Stimulated activated CD8-positive, alpha-beta memory T cell treated with anti-CD3 and anti-CD28 coated beads, Interleukin-4, amount 100 ng/mL, for 48 hours (primary cell): ENCODE results near the gene PGM1.
A peak's percentile ranks its signal among the peaks of the same experiment; 100 is the strongest.

Experiments used
- DNase-seq: peaks from one replicate; pipeline ENCODE4 v3.0.0-alpha.2; 2020

PGM1 gene

GRCh38 chr1:63669151-63669961, 76.1 kb downstream of the PGM1 start:
- DNase-seq: no peak

DNA sequence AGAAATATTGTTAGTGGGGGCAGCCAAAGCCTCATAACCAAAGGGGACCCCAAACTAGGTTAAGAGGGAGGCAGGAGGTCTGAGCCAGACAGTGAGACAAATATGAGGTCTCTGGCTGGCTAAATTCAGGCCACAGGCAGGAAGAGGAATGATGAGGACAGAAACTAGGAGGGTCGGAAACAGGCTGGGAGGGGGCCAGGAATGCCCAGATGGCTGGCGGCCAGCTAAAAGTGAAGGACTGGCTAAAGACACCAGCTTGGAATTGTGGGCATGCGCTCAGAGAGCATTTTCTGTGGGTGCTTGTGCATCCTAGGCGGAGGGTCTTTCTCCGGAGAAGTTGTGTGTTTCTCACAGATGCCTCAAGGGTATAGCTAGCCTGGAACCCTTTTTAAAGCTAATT, 77.0 kb downstream of the PGM1 start:
- DNase-seq: no peak

DNA sequence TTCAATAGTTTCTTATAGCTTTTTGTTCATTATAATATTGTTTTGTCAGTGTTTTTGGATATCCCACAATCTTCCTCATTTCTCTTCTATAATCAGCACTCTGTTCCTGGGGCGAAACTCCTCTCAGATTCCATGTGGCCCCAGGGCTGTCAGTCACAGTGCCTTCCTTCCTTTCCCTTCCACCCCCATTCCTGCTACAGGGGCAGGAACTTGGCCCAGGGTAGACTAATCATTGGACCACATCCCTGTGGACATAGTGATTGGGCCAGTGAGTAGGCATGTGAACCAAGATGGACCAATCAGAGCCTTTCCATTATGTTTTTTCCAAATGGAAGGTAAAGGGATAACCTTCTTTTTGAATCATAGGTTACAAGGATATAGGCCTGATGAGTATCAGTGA, 78.3 kb downstream of the PGM1 start:
- no peak for DNase-seq

DNA sequence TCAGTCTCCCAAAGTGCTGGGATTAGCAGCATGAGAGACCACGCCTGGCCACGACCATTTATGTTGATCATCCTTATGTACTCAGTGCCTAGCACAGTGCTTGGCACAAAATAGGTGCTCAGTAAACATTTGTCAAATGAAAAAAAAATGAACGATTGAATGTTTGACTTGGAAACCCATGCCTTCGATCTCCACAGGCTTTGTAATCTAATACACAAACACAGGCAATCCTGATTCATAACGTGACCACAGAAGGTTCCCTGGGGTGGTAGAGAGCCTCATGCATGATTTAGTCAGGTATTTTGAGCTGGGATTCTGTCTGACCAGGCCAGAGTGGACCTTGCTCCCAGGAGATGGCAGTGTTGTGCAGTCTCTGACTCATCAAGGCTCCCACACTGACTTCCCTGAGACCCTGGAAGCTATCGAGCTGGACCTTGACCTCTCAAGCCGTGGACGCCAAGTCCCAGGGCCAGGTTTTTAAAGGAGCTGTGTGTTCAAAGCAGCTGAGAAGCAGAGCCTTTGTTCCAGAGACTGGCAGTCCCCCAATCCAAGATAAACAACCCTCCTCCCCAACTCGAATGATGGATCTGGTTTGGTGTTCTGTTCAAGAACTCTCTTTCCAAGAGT, 81.1 kb downstream of the PGM1 start:
- peak; percentile 28 for DNase-seq

DNA sequence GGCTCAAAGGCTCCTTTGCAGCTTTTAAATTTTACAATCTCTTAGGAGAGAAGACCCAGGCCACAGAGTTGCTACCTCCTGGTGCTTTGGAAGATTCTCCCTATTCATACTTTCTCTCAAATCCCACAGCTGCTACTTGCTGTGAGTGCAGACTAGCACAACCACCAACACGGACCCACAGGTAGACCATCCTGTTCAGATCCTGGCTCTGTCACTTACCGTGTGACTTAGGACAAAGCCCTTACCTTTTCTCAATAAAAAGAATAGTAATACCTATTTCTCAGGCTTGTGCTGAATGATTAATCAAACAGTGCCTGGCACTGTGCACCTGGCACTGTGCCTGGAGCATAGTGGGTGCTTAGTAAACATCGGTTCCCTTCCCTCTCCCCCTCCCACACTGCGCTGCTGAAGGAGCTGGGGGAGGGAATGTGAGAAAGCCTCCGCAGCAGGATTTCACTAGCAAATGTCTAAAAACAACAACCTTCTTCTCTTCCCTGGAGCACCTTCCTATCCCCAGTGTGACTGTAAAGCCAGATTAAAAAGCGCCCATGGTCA, 81.7 kb downstream of the PGM1 start:
- DNase-seq: no peak

DNA sequence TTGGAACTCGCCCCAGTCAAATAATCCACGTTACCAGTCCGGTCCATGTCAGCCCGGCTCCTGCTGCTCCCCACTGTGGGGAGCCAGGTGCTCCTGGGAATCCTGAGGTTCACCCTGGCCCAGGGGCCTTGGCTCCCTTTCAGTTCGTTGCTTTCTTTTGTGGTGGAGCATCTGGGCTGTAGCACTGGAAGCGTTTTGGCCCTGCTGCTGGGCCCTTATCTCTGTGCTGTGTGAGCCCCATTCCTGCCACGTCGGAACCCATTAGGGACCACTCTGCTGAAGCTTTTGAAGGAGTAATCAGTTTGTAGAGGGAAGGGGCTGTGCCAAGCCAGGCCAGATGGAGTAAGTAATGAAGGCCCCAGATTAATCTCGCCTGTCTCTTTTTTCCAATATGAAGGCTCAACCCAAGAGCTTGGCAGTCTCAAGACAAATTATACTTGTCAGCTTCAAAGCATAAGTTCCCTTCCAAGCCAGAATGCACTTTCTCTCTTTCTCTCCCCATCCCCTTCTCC, 82.3 kb downstream of the PGM1 start:
- no peak for DNase-seq

DNA sequence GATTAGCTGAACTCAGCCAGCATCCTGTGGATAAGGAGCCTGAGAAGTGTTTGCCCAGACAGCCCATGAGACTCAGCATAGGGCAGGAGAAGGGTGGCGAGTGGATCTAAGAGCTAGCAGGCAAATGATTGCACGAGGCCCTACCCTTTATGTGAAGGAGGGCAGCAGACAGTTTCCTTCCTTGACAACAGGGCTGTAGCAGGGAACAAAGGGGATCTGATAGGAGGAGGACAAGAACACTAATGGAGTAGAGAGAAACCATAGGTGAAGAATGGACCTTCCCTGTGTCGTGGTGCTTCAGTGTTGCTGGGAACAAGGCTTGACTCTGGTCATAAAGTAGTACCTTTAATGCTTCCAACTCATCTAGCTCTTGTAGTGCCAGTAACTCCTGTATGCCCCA, 84.3 kb downstream of the PGM1 start:
- no peak for DNase-seq

DNA sequence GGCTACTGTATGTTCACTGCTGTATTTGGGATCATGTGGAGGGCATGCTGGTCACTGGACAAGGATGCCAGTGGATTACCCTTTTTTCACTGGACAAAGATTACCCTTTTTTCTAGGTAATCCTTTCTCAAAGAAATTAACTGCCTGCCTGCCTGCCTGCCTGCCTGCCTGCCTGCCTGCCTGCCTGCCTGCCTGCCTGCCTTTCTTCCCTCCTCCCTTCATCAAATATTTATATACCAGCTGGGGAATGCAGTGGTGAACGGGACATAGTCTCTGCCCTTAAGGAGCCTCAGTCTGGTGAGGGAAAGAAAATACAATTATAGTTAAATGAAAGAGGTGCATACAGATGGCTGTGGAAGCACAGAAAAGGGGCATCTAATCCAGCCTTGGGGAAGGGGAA, 85.0 kb downstream of the PGM1 start:
- DNase-seq: no peak

DNA sequence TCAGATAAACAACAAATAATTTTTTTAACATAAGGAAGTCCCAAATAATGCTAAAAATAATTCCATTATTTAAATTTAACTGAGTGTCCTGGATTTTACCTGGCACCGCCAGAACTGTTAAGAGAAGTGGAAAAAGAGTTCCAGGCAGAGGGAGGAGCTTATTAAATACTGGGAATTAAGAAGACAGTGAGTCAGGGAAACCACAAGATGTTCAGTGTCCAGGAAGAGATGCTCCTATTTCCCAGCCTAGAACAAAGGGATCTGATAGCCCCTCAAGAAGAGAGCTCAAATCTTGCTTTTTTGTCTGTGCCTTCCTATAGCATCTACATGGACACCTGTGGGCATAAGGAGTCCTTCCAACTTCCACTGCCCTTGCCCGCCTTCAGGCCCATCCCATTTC, 85.9 kb downstream of the PGM1 start:
- DNase-seq: no peak

DNA sequence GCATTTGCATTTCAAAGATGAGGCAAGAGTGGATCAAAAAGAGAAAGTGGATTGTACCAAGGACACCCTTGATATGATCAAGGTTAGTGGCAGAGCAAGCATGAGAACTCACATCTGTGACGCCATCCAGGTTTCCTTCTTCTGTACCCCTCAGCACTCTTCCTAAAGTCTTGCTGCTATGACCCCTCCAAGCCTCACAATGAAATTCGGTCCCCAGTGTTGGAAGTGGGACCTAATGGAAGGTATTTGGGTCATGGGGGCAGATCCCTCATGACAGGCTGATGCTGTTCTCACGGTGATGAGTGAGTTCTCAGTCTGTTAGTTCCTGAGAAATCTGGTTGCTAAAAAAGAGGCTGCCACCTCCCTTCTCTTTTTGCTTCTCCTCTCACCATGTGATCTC, 86.4 kb downstream of the PGM1 start:
- DNase-seq: no peak

GRCh38 chr1:63682936-63683335, 89.7 kb downstream of the PGM1 start:
- no peak for DNase-seq

DNA sequence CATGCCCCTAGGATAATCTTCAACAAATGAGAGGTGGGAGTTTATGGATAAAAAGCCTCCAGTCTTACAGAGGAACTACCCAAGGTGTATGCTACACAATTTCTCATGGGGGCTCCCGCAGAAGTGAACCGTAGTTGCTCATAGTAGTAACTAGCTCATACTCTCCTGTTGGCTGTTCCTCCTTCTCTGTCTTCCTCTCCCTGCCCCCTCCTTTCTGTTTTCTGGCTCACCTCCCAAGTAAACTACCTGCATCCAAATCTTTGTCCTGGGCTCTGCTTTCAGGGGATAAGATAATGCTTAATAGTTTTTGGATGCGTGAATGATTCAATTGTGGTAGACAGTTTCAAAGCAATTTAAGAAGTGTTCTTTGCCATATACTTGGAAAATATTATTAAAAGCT, 90.5 kb downstream of the PGM1 start:
- DNase-seq: no peak

DNA sequence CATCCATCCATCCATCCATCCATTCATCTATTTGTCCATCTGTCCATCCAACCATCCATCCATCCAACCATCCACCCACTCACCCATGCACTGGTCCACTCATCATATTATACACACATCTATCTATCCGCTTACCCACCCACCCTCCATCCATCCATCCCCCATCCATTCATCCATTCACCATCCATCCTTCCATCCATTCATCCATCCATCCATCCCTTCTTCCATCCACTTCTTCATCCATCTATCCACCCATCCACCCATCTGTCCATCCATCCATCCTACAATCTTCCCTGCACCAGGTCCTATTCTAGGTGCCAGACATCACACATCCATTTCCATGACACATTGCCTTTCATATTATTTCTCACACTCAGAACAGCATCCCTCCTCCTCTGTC, 93.5 kb downstream of the PGM1 start:
- DNase-seq: no peak

DNA sequence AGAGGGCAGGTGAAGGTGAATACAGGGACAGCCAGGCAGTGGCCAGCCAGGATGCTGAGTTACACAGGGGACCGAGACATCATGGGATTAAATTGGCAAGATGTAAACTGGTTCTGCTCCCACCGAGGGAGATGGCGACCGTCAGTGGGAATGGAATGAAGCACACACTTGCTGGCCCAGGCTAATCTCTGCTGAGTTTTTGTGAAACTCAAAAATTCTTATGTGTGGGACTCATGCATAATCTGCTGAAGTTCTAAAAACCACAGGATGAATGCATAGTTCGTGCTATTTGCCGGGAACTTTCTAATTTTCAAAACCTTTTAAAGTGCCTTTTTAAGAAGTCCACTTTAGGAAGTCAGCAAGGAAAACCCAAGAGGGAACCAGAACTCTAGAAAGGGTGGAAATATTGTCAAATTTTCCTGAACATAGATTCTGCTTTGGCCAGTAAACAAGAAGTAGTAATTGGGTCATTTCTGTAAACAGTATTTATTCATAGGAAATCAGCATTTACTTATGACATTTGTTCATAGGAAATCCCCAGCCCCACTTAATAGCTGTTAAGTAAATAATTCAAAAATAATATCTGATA, 95.2 kb downstream of the PGM1 start:
- DNase-seq: no peak

- DNase-seq: no peak
These were observed 97.9 kb downstream of the PGM1 start for GRCh38 chr1:63690966-63691700.

DNA sequence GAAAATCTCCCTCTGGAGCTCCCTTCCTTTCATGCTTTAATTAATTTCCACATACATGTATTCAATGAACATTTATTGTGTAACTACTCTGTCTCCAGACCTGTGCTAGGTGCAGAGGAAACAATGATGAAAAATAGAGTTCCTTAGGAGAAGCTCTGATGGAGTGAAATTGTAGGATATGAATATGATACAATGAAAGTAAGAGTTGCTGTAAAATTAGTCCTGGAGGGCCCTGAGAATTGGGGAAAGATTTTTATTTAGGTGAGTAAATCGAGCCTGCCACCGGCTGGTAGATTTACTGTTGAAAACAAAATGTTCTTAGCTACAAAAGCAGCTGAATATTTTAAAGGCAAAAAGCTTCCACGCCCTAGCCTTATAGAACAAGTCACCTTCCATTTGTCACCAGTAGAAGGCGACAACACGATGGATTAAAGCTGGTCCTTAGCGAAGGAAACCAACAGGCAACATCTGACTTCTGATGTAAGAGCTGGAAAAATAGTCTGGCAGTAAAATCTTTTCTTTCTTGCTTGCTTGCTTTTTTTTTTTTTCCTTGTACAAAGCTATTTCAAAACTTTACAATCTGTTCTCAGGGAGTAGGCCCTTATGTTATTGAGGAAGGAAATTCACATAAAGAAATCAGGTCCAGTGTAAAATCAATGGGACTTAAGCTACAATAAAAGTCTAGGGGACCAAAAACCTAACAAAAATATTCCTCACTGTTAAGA, 98.7 kb downstream of the PGM1 start:
- peak; percentile 28 for DNase-seq

GRCh38 chr1:63693944-63694571, 100.8 kb downstream of the PGM1 start:
- DNase-seq: no peak

DNA sequence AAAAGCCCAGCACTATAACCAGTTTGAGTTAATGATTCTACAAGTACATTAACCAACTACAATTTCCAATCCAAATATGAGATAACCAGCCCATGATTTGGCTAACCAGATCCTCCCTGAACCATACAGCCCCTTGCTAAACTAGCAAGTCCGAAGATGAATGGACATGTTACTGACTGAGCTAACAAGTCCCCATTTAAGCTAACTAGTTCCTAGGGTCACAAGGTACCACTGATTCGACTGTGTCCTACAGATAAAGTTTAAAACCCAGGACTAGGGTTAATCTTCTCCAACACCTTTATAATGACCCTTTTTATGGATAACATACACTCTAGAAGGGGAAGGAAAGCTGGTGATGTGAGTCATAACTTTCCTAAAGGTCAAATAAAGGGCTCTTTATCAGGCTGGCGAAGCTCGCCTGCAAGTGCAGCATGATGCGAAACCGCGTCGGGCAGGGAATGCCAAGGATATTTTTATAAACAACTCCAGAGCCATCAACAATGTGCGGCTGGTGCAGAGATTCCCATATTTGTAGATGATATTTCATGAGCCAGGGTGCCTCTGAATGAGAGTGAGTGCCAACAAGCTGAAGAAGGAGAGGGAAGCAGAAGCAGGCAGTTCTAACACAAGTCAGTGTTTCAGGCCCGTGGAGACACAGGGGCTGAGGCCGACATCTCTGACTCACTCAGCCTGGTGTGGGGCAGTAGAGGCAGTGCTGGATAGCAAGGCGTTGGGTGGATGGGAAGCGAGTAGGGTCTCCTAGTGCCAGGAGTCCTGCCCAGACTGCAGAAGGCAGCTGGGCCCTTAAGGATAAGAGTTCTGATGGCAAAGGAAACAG, 105.0 kb downstream of the PGM1 start:
- no peak for DNase-seq

DNA sequence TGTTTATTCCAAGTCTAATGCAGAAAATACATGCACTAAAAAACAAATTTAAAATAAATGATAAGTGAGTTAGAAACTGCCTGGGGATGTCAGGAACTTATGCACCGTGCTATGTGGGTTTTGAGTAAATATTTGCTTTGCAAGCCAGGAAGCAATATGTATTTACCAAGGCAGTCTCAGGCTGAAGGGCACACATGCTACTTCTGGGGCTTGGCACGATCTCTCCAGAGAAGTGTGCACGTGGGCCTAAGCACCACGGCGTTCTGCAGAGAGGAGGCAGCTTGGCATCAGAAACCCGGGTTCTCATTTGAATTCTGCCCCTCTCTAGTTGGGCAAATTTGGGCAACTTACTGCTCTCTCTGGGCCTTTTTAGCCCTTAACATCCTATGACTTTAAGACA, 108.0 kb downstream of the PGM1 start:
- DNase-seq: no peak

- no peak for DNase-seq
These were observed 110.5 kb downstream of the PGM1 start for GRCh38 chr1:63703701-63704107.

- DNase-seq: no peak
These were observed 111.2 kb downstream of the PGM1 start for GRCh38 chr1:63704443-63704842.
